22Rv1 (cell line): ENCODE measurements around the gene DMXL2.
"Not testable (repeated sequence)": the region's sequence is repeated elsewhere in the genome, so short reads cannot be mapped to it uniquely, and the experiment has no call there.

Experiments
- H3K27ac ChIP-seq: fragments of 450-650 bp; 2 replicates; pipeline ENCODE4 v1.5.1; 2017
- CTCF ChIP-seq: fragments of 450-650 bp; IDR thresholded peaks from 2 replicates; pipeline ENCODE4 v1.5.1; 2017; ENCODE audit warnings: mild to moderate bottlenecking
- ZFX ChIP-seq: fragments of 450-650 bp; IDR thresholded peaks from 2 replicates; pipeline ENCODE4 v1.6.1; 2017; ENCODE audit warnings: antibody characterized with exemption, borderline replicate concordance

Gene DMXL2

GRCh38 chr15:51622604-51623370, at the start of gene DMXL2:
TSS of gene DMXL2 (minus strand) at chr15:51622771. CDS start at chr15:51622545, 226 bp downstream.
- no peak for TF ChIP-seq ZFX
- H3K27ac ChIP-seq: peak within 1 kb of the TSS; percentile 78

GRCh38 chr15:51672155-51672687, 49.6 kb upstream of the DMXL2 start:
- H3K27ac ChIP-seq: no peak overlapping the region
- no peak for TF ChIP-seq CTCF
- no peak for TF ChIP-seq ZFX

GRCh38 chr15:51669381-51669780, 46.8 kb upstream of the DMXL2 start:
- TF ChIP-seq CTCF (no peak), ZFX (no peak)

GRCh38 chr15:51668446-51668845, 45.9 kb upstream of the DMXL2 start:
- no peak overlapping the region for H3K27ac ChIP-seq
- TF ChIP-seq ZFX (no peak), CTCF (no peak)

More at GRCh38 chr15:51669381-51669780, 46.8 kb upstream of the DMXL2 start:
- no peak overlapping the region for H3K27ac ChIP-seq

GRCh38 chr15:51667478-51667877, 44.9 kb upstream of the DMXL2 start:
- H3K27ac ChIP-seq: no peak overlapping the region
- TF ChIP-seq ZFX (no peak), CTCF (no peak)

- no peak overlapping the region for H3K27ac ChIP-seq
- TF ChIP-seq ZFX: no peak
- TF ChIP-seq CTCF: no peak
Measured at GRCh38 chr15:51661072-51661471, 38.5 kb upstream of the DMXL2 start.

- TF ChIP-seq CTCF: no peak
- no peak overlapping the region for H3K27ac ChIP-seq
Measured at GRCh38 chr15:51658664-51659063, 36.1 kb upstream of the DMXL2 start.

- H3K27ac ChIP-seq: not testable (repeated sequence)
Measured at GRCh38 chr15:51655401-51656057, 33.0 kb upstream of the DMXL2 start.
